Left lung (tissue), 10 donors: ENCODE data around the gene R3HDM2. TPM values are rescaled to one million over a fixed set of nuclear protein-coding genes. Genes with fewer than 3 reads are reported as not detected.
"Not testable (repeated sequence)": the region's sequence is repeated elsewhere in the genome, so short reads cannot be mapped to it uniquely, and the experiment has no call there.

ENCODE experiments used
- ATAC-seq: fragments of 200-7000 bp; cut with Tn5 transposase; one replicate; pipeline ENCODE4 v1.9.1; 2020; ENCODE audit warnings: moderate library complexity
- DNase-seq, 4 donors: peaks; one replicate each; pipeline ENCODE4 v3.0.0-alpha.2; 2013 to 2020
- H3K27ac ChIP-seq, 2 donors: fragments of 200-600 bp; sonication (generic) in 1 of 2; one replicate each; pipeline versions ENCODE4 v1.5.0 to v1.8.0; 2020 to 2021
- H3K27me3 ChIP-seq, 2 donors: fragments of 200-600 bp; sonication (generic) in 1 of 2; one replicate each; pipeline versions ENCODE4 v1.5.0 to v1.8.0; 2020 to 2021
- H3K36me3 ChIP-seq, 2 donors: fragments of 200-600 bp; sonication (generic) in 1 of 2; one replicate each; pipeline versions ENCODE4 v1.5.0 to v1.8.0; 2020 to 2021
- H3K4me1 ChIP-seq, 2 donors: fragments of 200-600 bp; one replicate each; pipeline ENCODE4 v1.8.0; 2021
- H3K4me3 ChIP-seq, 2 donors: fragments of 200-600 bp; sonication (generic) in 1 of 2; one replicate each; pipeline versions ENCODE4 v1.5.0 to v1.8.0; 2020 to 2021; ENCODE audit warnings: mild to moderate bottlenecking in 1 of 2
- H3K9me3 ChIP-seq, 2 donors: fragments of 200-600 bp; sonication (generic) in 1 of 2; one replicate each; pipeline versions ENCODE4 v1.5.0 to v1.8.0; 2020 to 2021
- CTCF ChIP-seq, 2 donors: fragments of 200-600 bp; sonication (generic) in 1 of 2; IDR thresholded peaks; one replicate each; pipeline versions ENCODE4 v1.5.0 to v1.8.0; 2021; ENCODE audit warnings: antibody characterized with exemption in 2 of 2
- intact Hi-C, 2 donors: fragments of 100-400 bp; cut with DNase I; formaldehyde crosslinking; loops; one replicate each; pipeline versions ENCODE4 v1.11.2 to v1.14.2; 2022
- polyA plus RNA-seq, 6 donors: library from polyadenylated mRNA; unstranded; fragments of 120-200 nt; gene quantifications; one replicate each; pipeline ENCODE4 v1.2.1, GENCODE V29; 2013; ENCODE audit not compliant: insufficient read length in 6 of 6
- total RNA-seq, 2 donors: library from RNA; stranded (reverse); fragmentation: NEBNext Ultra II Directional; extraction: Animal tissue kit (Norgen Biotek cat#: 25700); gene quantifications; one replicate each; pipeline ENCODE4 v1.2.1, GENCODE V29; 2021
- donor health status: DM: no; HTN: yes; CAD: no.
- donor health status: DM: no; HTN: no; CAD: no.

Gene R3HDM2
- total and polyA plus RNA-seq, 8 donors: 52.4 to 92.3 (median 79.8) TPM

GRCh38 chr12:57325395-57325794 lies 105.4 kb downstream of the R3HDM2 start:
- no peak overlapping the region for H3K4me3 ChIP-seq
- intact Hi-C loops: no loop called here
- DNase-seq: no peak
- no peak for TF ChIP-seq CTCF (IDR thresholded peaks at IDR 0.05)
- no peak overlapping the region for H3K27ac ChIP-seq
- no peaks in the 10 kb centered on the region for H3K27me3 ChIP-seq
- H3K4me1 ChIP-seq: no peaks in the 10 kb centered on the region
- no peak for ATAC-seq
- H3K9me3 ChIP-seq: no peaks in the 10 kb centered on the region
- peaks cover 0 to 4% of the 10 kb centered on the region in 2 donors for H3K36me3 ChIP-seq

GRCh38 chr12:57323416-57323815 lies 107.4 kb downstream of the R3HDM2 start:
- ATAC-seq (no peak), DNase-seq (peak in 1 of 4 donors; percentile 24)
- no peaks in the 10 kb centered on the region for H3K9me3 ChIP-seq
- intact Hi-C loops: no loop called here
- no peak for TF ChIP-seq CTCF (IDR thresholded peaks at IDR 0.05)
- no peak overlapping the region for H3K4me3 ChIP-seq
- H3K36me3 ChIP-seq: peaks cover 0 to 4% of the 10 kb centered on the region in 2 donors
- H3K4me1 ChIP-seq: no peaks in the 10 kb centered on the region
- no peak overlapping the region for H3K27ac ChIP-seq
- no peaks in the 10 kb centered on the region for H3K27me3 ChIP-seq

- H3K27me3 ChIP-seq: no peaks in the 10 kb centered on the region
- no peaks in the 10 kb centered on the region for H3K36me3 ChIP-seq
- H3K27ac ChIP-seq: no peak overlapping the region
- no peak overlapping the region for H3K4me3 ChIP-seq
- ATAC-seq: no peak
- H3K4me1 ChIP-seq: no peaks in the 10 kb centered on the region
- intact Hi-C loops: no loop called here
- DNase-seq: no peak
- no peaks in the 10 kb centered on the region for H3K9me3 ChIP-seq
- no peak for TF ChIP-seq CTCF (IDR thresholded peaks at IDR 0.05)
Observed at GRCh38 chr12:57320639-57321038, 110.2 kb downstream of the R3HDM2 start.

GRCh38 chr12:57319678-57320469 lies 111.0 kb downstream of the R3HDM2 start:
- no peak for TF ChIP-seq CTCF (IDR thresholded peaks at IDR 0.05)
- ATAC-seq (no peak), DNase-seq (no peak)
- intact Hi-C loops: no loop called here
- Histone ChIP-seq H3K36me3 (no peaks in the 10 kb centered on the region), H3K27me3 (no peaks in the 10 kb centered on the region), H3K4me3 (no peak overlapping the region), H3K27ac (no peak overlapping the region), H3K9me3 (no peaks in the 10 kb centered on the region), H3K4me1 (no peaks in the 10 kb centered on the region)

- intact Hi-C loops: no loop called here
- Histone ChIP-seq H3K36me3 (no peaks in the 10 kb centered on the region), H3K4me3 (no peak overlapping the region), H3K4me1 (no peaks in the 10 kb centered on the region), H3K27me3 (no peaks in the 10 kb centered on the region), H3K9me3 (no peaks in the 10 kb centered on the region), H3K27ac (no peak overlapping the region)
- no peak for TF ChIP-seq CTCF (IDR thresholded peaks at IDR 0.05)
- DNase-seq (no peak), ATAC-seq (no peak)
Observed at GRCh38 chr12:57315681-57316080, 115.2 kb downstream of the R3HDM2 start.

- H3K36me3 ChIP-seq: peaks cover 0 to 18% of the 10 kb centered on the region in 2 donors
- H3K9me3 ChIP-seq, DNase-seq, H3K4me3 ChIP-seq, H3K27me3 ChIP-seq, intact Hi-C loops, H3K27ac ChIP-seq, ATAC-seq, H3K4me1 ChIP-seq: not testable (repeated sequence)
Observed at GRCh38 chr12:57312287-57312686, 118.6 kb downstream of the R3HDM2 start.
